Measurements from ENCODE around the gene WASF2.

Gene WASF2

DNA sequence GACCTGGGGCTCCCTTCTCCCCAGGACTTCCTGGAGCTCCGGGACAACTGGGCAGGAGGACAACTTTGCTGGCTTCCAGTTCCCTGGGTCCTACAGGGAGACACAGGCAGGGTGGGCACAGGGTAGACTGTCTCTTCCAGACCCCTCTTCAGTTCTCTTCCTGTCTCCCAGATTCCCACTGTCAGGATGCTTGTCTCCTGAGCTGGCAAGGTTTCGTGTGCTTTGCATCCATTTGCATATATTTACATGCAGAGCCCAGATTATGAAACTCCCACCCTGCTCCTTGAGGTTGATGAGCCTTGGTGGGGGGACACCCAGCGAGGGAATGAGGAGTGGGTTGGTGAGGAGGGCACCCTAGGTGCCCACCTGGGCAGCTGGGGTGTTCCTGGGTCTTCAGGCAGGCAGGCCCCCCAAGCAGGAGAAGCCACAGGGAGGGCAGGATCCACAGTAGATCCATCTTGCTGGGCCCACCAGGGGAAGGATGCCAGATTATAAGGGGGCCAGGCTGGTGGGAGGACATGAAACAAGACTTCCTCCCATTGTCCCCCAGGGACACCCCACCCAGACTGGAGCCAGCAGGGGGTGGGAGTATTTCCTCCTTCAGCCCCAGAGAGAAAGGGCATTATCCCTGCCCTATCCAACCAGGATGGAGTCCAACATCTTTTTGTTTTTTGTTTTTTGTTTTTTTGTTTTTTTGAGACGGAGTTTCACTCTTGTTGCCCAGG lies 115.4 kb downstream of the WASF2 start, which contains the start of gene FCN3:
TSS of gene FCN3 (minus strand) at position 463 of the 725 bp plus-strand sequence. CDS start at position 457, 6 bp downstream.
- no peak for DNase-seq

DNA sequence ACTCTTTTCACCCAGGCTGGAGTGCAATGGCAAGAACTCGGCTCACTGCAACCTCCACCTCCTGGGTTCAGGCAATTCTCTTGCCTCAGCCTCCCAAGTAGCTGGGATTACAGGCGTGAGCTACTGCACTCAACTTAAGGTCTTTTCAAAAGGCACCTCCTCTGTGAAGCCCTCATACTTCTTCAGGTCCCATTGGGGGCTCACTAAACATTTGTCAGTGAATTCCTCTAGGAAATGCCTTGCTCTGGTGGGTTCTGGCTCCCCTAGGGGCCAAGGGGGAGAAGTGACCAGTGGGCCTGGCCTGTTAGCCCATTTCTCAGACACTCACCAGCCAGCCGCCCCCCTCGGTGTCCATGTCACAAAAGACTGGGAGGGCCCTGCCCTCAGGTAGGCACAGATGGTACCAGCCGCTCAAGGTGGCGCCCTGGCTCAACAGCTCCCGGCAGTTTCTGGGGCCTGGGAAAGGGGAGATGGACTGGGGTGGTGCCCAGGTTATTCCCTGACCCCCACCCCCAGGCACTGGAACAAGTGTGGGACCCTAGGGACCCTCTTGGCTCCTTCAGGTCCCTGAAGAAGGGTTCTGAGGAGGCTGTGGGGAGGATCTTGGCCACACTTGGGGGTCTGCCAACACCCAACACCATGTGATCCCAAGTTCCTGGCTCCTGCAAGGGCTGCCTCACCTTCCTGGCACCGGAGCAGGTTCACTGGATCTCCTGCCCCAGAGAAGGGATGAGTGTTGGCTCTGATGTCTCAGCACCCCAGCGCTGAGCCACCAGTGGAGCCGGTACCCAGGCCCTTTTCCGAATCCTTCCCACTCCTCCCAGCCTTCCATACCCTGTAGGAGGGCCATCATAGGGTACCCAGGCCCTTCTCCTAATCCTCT lies 116.9 kb downstream of the WASF2 start:
- no peak for DNase-seq

DNA sequence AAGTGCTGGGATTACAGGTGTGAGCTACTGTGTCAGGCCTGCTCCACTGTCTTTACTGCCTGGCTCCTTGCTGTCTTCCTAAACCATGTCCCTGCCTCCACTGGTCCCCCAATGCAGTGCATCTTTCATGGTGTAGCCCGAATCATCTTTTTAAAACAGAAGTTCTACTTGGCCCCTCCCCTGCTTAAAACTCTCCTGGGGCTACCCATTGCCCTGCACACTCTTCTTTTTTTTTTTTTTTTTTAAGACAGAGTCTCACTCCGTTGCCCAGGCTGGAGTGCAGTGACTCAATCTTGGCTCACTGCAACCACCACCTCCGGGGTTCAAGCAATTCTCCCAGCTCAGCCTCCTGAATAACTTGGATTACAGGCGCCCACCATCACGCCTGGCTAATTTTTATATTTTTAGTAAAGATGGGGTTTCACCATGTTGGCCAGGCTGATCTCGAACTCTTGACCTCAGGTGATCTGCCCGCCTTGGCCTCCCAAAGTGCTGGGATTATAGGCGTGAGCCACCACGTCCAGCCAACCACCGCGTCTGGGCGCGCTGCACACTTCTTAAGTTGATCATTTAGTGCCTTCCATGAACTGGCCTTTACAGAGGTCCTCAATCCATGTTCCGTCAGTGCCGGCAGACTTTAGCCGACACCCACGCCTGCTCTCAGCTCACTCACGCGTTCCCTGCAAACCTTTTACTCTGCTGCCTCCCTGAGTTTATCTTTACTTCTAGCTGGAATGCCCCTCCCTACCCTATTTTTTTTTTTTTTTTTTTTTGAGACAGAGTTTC lies 117.8 kb downstream of the WASF2 start:
- no peak for DNase-seq

DNA sequence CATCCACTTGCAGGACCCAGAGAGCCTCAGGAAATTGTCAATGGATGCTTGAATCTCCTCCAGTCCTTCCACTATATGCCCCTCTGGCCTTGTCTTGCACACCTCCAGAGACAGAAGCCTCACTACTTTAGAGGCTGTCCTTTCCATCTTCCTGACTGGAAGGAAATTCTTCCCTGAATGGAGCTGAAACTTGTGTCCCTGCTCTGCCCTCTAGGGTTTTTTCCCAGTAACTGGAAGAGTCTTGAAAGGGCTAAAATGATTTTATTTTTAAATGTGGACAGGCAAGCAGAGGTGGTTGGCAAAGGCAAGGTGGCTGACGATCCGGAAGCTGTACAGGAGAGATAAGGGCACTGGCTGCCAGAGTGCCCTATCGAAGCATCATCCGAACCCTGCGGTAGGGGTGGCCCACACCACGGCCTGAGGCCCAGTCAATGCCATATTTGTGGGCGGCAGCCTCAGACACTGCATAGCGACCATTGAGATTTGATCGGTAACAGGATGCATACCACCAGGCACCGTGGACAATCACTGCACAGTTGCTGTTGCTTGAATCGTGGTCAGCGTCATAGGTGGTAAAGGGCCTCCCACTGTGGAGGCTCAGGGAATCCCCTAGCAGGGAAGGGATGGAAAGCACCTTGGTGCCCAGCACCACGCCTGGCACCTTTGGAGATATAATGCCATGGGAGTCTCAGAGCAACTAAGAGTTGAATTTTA lies 120.9 kb downstream of the WASF2 start:
- no peak for DNase-seq

DNA sequence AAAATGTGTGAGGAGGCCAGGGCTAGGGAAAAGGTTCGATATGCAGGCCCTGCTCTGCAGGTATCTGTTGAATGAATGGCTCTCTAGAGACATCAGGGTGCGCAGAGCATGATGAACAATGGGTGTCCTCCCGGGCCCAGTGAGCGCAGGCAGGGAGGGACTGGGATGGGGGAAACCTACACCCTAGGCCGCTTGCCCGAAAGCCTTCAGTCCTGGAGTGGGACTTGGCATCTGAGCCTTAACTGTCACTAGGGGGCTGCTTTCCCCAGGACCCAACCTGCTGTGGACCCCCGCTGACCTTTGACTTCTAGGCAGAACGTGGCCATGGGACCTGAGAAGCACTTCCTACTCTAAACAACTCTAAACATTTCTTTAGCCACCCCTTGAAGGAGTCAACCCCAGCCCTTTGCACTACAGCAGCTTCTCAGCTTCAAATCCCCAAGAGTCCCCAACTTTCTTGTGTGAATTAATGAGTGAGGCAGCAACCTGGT lies 122.8 kb downstream of the WASF2 start:
- DNase-seq, result no peak

DNA sequence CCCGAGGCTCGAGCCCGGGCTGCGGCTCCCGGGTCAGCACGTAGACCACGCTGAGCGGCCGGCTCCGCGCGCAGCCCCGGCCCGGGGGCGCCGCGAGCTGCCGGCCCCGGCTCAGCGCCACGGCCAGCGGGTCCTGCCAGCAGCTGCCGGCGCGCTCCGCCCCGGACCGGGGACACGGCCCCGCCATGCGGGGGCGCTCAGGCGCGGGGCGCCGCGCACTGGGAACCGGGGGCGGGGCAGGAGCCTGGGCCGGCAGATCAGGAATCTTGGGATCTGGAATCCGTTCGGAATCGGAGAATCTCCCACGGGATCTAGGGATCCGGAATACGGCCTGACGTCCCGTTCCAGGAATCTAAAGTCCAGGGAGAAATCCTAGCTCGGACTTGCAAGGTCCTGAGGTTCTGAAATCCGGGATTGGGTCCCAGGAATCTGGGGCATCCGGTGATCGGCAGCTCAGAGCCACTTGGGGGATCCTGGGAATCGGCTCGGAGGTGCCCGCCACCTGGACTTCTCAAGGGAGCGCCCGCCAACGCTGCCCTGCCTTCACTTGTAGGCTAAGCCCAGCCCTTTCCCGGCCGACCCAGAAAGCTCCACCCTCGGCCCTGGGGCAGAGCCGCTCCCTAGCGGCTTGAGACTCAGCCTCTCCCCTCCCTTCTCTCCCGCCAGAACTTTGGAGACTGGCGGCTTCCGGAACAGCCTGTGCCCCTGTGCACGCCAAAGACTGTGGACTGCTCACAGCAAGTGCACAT lies 123.4 kb downstream of the WASF2 start, which contains the start of gene MAP3K6:
TSS of gene MAP3K6 (minus strand) at position 551 of the 749 bp plus-strand sequence. CDS start at position 187, 364 bp downstream.
- DNase-seq, result peak; percentile 53 to 62

DNA sequence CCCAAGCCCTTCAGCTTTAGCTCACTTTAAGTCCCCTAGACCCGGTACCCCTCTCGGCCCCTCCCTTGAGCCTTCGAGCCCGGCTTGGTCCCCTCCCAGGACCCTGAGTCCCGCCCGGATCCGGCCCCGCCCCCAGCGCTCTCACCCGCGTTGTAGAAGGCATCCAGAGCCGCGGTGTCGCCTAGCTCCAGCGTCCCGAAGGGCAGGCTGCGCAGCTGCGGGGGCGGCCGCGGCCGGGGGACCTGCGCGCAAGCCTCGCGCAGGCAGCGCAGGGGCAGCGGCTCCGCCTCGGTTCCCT lies 123.9 kb downstream of the WASF2 start:
- peak; percentile 69 to 80 for DNase-seq

DNA sequence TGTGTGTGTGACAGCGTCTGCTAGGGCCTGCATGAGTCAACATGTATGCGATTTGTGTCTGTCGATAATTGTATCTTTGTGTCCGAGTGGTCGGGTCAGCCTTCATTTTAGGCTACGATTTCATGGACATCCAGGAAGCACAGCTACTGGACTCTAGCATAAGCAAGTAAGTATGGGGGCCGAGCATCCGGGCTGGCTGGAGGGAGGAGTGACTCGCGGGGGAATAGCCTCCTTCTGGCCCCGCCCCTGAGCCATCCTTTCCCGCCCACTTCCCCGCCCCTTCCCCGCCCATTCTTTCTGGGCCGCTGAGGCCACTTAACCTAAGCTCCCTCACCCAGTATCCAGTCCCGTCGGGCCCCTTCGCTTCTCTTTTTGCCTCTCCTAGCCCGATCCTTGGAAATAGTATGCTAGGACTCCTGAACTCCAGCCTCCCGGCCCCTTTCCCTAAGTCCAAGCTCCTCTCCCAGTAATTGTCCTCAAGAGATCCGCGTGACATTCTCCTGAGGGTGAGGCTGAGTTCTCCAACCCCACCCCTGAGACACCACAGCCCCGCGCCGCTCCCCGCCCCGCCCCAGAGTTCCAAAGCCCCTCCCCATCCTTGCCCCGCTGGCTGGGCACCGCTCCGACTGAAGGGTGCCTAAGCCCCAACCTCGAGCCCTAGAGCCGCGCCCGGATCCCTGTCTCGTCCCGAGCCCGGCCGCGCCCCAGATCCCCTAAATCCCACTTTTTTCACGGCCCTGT lies 124.4 kb downstream of the WASF2 start:
- DNase-seq, result peak; percentile 87 to 88

DNA sequence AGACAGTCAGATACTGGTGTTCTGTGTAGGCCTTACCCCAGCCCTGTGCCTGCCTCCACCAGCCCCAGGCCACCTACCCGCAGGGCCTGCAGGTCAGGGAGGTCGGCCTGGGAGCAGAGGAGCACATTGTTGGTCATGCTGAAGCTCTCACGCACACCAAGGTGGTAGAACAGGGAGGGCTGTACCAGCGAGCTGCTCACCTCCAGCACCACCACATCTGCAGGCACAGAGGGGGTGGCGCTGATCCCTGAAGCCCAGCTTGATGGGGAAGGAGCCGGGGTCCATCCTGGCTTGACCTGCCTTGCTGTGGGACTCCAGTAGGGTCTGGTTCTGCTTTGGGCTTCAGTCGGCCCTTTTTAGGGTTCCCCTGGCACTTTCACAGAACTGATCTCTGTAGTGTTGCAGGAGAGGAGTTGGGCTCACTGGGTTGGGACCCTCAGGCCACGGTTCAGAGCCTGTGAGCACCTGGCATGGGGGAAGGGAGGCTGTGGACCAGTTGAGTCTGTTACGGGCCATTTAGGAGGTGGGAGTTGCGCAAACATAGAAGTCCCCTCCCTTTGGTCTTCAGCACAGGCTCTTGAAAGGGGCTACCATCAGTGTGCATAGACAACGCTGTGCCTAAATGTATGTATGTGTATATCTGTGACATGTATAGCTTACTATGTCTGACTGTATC lies 125.1 kb downstream of the WASF2 start:
- no peak for DNase-seq

DNA sequence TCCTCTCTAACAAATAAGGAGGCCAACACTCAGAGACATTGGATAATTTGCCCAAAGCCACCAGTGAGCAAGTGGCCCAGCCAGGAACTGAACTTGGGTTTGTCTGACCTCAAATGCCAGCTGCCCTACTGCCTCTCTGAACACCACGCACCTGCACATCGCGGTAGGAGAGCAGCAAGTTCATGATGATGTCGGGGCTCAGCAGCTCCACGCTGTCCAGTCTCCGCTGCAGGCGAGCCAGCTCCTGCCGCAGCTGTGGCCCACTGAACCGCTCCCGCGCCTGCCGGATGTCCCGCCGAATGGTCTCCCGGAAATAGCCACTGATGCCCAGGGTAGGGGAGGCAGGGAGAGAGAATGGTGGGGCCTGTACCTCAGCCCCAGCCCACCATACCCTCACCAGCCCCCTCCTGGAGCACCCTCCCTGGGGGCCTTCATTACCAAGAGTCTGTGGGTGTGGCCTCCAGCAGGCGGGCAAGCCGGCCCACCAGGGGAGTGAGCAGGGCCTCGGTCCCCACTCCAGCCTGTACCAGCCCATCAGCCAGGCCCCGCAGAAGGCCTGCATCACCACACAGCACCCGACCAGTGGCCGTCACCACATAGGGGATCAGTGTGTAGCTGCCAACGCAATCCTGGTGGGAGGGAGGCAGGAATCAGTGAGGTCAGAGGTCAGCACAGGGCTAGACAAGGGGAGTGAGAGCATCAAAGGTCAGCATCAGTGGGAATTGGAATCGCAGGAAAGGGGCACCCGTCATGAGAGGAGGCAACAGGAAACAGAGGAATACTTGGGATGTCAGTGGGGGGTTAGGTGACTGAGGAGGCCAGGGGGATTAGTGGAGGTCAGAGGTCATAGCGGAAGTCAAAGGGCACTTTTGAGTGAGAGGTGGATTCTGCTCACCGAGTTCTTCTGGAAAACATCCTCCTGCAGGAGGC lies 125.9 kb downstream of the WASF2 start:
- DNase-seq, result no peak

DNA sequence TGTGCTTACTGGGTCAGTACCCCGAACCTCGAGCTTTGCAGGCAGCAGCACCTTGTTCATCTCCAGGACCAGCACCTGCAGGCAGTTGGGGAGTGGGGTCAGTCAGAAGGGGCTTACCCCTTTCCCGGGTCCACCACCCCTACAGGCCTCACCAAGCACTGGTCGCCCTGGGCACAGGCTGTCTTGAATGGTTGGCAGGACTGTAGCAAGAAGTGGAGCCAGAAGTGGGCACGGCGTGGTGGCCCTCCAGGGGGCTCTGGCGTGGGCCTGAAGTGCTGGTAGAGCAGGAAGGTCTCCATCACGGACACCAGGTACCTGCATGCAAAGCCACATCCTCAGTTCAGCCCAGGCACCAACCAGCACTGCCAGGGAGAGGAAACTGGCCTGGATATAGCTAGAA lies 128.4 kb downstream of the WASF2 start:
- DNase-seq, result no peak

DNA sequence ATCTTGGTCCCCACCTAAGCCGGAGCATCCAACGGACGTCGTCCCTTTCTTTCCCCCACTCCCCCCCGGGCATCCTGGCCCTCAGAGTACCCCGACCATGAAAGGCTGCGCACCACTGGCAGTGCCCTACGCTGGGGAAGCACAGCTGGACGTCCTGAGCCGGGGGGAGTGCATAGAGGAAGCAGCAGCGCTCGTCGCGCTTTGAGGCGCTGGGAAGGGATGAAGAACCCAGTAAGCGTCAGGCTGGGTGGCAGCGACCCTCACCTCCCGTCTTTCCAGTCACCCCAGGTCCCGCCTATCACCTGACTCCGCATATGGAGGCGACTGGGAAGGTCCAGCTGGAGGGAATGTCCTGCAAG lies 128.9 kb downstream of the WASF2 start:
- DNase-seq, result no peak

DNA sequence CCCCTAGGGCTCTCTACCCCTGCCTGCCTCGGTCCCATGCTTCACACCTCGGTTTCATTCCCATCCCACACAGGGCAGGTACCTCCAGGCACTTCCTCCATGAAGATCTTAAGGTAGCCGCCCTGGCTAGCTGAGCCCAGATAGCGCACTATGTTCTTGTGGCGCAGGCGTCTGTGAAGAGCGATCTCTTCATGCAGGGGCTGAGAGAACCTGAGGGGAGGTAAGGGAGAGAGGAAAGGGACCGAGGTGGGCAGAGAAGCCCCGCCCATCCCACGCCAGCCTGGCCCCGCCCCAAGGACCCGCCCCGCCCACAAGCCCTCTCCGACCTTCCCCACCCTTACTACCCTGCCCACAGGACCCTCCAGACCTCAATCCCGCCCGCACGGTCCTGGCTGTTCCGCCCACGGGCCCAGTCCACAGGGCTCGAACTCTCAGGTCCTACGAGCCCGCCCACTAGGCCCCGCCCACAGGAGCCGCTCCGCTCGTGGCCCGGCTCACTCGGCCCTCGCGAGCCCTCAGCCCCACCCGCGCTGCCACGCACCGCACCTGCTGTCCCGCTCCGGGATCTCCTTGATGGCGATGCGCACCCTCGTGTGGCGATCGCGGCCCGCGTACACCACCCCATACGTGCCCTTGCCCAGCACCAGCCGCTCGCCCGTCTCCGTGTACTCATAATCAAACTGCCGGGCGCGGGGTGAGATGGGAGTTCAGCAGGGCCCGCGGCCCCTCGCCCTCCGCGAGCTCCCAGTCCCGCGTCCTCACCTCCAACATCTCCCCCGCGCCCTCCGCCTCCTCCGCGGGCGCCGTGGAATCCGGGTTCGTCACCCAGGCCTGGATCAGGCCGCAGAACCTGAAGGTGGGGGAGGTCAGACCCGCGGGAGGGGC lies 129.6 kb downstream of the WASF2 start:
- DNase-seq, result no peak

DNA sequence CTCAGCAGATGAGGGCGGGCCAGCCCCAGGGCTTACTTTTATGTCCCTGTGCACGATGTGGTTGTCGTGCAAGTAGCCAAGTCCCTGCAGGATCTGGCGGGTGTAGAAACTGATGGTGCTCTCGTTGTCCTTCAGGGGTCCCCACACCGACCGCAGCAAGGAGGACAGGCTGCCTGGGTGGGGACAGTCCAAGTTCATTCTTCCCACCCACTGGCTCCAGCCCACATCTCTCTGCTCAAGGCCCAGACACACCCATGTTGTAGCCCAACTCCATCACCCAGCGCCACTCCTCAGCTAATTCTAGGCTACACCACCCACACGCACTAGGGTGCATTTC lies 130.2 kb downstream of the WASF2 start:
- no peak for DNase-seq

DNA sequence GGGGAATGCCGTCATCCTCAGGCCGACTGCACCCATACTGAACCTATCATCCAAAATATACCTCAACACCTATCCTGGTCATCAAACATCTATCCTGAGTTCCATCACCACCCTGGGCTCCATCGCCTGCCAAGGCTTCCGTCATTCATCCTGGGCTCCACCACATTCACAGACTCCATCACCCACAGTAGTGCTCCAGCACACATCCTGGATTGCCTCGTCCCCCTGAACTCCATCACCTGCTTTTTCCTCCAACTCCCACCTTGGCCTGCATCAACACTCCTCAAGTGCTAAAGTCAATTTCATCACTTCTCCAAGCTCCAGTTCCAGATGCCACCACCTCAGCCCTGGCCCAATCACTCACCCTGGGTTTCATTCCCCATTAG lies 131.0 kb downstream of the WASF2 start:
- no peak for DNase-seq

DNA sequence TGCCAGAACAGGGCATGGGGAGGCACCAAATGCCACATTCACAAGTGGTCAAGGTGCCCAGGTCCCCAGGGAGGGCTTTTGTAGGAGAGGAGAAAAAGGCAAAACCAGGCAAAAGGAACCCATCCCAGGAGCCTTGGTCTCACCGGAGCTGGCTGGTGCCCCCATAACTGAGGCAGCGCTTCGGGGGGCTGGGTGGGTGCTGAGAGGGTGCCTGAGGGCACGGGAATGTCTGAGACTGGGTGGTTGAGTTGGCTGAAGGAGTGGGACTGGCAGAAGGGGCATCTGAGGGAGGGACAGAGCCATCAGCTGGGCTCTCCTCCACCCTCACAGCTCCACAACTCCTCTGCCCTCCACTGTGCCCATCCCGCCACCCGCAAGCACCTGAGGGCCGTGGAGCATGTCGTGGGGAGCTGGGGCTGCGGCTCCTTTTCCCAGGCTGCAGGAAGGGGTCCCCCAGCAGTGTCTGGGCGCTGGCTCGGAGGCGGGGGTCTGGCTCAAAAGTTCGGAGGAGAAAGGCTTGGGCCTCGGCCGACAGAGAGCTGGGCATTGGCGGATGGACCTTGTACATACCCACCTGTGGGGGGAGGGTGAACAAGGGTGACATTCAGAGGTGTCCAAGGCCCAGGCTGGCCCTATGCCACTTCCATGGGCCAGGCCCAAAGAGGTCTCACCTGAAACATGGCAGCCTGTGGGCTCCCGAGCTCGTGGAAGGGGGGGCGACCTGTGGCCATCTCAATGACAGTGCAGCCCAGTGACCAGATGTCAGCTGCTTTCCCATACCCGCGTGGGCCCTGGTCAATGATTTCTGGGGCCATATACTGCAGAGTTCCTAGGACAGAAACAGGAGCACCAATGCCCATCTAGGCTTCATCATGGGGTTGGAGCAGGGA lies 131.7 kb downstream of the WASF2 start:
- no peak for DNase-seq

Data from inflammatory macrophage (primary cell).